GM19240 (cell line): ENCODE data around the gene SLC2A4.
A peak's percentile ranks its signal among the peaks of the same experiment; 100 is the strongest.

Experiments used
- DNase-seq: peaks from one replicate; pipeline ENCODE4 v3.0.0; 2011; ENCODE audit warnings: low spot score; ENCODE audit not compliant: insufficient read length

Gene SLC2A4

DNA sequence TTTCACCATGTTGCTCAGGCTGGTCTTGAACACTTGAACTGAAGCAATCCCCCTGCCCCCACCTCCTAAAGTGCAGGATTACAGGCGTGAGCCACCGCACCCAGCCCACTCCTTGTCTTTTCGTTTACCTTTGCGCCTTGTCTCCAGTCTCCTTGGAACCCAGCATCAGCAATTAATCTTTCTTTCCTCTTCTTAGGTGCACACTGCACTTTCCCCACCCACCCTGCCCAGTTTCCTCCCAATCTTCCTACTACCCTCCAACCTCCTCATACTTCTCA is 17.8 kb upstream of the SLC2A4 start:
- no peak for DNase-seq

DNA sequence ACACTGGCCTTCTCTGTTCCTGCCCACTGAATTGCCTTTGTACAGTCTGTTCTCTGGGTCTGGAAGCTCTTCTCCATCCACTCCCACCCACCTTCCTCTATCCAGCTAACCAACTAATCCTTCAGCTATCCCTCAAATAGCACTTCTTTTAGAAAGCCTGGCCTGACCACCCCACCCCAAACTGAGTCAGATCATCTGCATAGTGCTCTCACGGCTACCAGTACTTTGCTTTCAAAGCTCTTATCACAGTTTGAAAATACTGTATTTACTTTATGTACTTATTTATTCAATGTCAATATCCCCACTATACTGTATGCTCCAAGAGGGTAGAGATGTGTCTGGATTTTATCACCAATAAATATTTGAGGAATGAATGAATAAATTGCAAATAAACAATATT is 14.7 kb upstream of the SLC2A4 start:
- DNase-seq = no peak

DNA sequence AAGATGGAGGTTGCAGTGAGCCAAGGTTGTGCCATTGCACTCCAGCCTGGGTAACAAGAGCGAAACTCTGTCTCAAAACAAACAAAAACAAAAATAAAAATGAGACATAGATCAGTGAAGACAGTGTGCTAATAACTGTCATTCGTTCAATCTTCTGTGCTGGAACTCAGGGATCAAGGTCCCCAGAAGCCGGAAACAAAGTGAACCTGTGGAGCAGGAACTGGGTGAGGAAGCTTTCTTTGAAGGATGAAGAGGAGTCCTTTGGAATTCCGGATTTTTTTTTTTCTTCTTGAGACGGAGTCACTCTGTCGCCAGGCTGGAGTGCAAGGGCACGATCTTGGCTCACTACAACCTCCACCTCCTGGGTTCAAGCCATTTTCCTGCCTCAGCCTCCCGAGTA is 2.1 kb upstream of the SLC2A4 start:
- DNase-seq = no peak

- peak; percentile 90 for DNase-seq
Observed at GRCh38 chr17:7280519-7281073, 922 bp upstream of the SLC2A4 start.

GRCh38 chr17:7281953-7282751 is 634 bp downstream of the SLC2A4 start:
- DNase-seq = no peak

- DNase-seq = no peak
Observed at GRCh38 chr17:7282752-7283321, 1.3 kb downstream of the SLC2A4 start.

- no peak for DNase-seq
Observed at GRCh38 chr17:7283471-7284216, 2.1 kb downstream of the SLC2A4 start.

DNA sequence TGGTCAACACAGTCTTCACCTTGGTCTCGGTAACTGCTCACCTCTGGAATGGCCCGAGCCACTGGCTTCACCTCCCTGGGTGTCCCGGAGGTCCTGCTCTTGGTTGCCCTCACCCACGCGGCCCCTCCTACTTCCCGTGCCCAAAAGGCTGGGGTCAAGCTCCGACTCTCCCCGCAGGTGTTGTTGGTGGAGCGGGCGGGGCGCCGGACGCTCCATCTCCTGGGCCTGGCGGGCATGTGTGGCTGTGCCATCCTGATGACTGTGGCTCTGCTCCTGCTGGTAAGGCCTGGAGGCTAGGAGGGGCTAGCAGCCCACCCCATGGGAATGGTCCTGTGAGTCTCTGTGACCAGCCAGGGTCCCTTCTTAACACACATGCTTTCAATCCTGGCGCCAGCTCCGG is 3.4 kb downstream of the SLC2A4 start:
- DNase-seq = no peak

- no peak for DNase-seq
Observed at GRCh38 chr17:7285679-7286078, 4.2 kb downstream of the SLC2A4 start.

- no peak for DNase-seq
Observed at GRCh38 chr17:7289256-7290032, 7.9 kb downstream of the SLC2A4 start.

DNA sequence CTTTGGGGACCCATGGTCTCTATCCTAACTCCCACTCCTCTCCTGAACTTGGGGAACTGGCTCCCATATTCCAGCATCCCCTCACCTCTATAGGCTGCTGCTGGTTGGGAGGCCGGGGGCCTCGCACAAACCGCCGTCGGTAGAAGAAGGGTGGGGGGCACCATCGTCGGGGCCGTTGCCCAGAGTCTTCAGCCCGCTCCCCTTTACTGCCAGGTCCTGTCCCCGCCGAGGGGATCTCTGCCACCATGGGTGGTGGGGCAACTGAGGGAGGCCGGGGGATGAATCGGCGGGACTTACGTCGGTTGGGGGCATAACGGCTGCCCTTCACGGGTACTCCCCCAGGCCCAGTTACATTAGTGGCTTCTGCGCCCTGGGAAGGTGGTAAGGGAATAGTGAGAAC is 8.6 kb downstream of the SLC2A4 start:
- DNase-seq = no peak

DNA sequence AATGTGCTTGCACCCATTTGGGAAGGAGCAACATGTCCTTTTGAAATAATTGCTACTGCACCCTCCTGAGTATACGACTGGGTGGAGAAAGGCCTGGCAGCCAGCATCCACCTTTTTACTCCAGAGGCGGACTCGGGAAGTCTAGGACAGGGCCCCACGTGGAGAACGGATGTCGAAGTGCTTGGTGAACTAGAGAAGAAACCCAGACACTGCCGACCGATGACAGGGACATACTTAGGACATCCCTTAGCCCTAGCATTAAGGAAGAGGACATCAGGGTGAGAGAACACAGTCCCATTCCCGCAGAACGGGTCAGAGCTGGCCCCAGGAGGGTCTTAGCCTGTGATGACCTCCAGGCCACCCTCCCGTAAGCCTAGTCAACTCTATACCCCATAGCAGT is 9.2 kb downstream of the SLC2A4 start:
- DNase-seq = no peak

- DNase-seq = no peak
Observed at GRCh38 chr17:7292194-7292593, 10.7 kb downstream of the SLC2A4 start.

- no peak for DNase-seq
Observed at GRCh38 chr17:7292729-7293128, 11.2 kb downstream of the SLC2A4 start.

DNA sequence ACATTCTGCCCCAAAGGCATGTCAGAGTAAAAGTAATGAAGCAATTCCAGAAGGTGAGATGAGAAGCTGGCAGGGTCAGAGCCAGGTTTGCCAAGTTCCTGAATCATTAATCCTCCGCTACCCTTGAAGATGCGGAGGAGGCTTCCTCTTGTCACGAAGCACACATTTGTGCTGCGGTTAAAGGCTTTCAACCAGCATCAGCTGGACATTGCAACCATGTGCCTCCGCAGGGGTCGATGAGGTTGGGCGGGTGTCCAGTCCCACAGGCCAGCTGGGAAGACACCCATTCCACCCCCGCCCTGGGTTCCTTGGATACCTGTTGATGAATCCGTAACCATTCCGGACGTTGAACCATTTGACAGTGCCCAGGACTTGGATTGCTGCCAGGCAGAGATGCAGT is 11.6 kb downstream of the SLC2A4 start:
- DNase-seq = no peak

DNA sequence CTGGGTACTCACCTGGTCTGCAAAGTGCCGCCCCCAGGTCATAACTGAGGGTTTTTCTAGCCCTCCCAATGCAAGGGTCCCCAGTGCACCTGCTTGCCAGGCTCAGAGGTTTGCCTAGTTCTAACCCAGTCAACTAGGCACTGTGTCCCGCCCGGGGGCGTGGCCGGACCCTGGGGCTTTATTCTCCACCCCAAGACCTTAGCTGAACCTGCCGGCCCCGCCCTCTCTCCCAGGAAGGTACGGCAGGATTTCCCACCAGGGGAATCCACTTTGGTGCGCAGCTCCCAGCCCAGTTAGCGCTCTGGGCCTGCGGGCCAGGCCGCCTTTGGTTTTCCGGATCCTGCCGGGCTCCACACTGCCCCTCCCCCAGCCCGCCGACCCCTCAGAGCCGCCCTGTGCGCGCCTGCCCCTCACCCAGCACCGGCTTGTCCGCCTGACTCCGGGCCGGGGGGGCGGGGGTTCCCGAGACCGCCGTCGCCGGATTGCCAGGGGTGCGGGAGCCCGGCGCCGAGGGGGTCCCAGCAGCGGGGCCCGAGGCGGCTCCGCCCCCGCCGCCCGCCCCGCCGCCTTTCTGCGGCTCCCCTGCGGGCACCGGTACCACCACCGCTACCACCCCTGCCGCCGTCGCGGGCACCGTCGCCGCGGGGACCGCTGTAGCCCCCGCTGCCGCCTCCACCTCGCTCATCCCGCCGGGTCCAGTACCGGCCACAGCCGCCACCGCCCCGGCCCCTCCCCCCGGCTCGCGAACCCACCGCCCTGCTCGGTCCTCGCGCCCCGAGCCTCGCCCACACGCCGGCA is 12.5 kb downstream of the SLC2A4 start:
- DNase-seq = no peak

GRCh38 chr17:7294614-7295153 is 13.2 kb downstream of the SLC2A4 start, which contains the start of gene YBX2:
YBX2 (minus strand) TSS chr17:7294639; CDS start chr17:7294500, 139 bp downstream.
- DNase-seq = peak; percentile 59

- DNase-seq = no peak
Observed at GRCh38 chr17:7295230-7296180, 14.0 kb downstream of the SLC2A4 start.

GRCh38 chr17:7296189-7296861 is 14.8 kb downstream of the SLC2A4 start:
- peak; percentile 79 for DNase-seq
